Peyer's patch (tissue), 4 donors: ENCODE measurements around the gene ARHGAP26.

Source experiments
- POLR2A ChIP-seq, 2 donors: fragments of 450-650 bp; IDR thresholded peaks; one replicate each; pipeline ENCODE4 v1.5.1; 2017; ENCODE audit warnings: antibody characterized with exemption in 2 of 2, mild to moderate bottlenecking in 2 of 2, moderate library complexity in 2 of 2
- TF ChIP-seq, protein P1 (sequence below), 6 experiments: fragments of 450-650 bp in 4 of 6; fragments of 200-600 bp in 2 of 6; sonication (generic) in 1 of 6; IDR thresholded peaks; one replicate each; pipeline ENCODE4 v1.5.1; 2017 to 2019; ENCODE audit warnings: antibody characterized with exemption in 6 of 6, mild to moderate bottlenecking in 3 of 6, moderate library complexity in 1 of 6

DNA sequence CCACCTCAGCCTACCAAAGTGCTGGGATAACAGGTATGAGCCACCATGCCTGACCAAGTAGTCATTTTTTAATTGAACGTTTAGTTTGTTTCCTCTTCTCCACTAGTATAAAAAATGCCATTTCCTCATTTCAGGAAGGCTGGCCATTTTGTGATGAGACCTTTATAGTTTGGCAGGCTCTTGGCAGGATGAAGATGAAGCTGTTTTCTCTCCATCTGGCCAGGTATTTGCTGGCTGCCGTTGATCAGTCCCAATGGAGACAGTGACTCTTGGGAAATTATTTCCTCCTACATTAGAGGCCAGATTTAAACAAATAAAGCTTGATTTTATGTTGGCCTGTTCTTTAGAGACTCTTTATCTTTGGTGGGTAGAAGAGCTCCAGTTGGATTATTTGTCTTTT lies 199.0 kb downstream of the ARHGAP26 start:
- TF ChIP-seq POLR2A (IDR thresholded peaks at IDR 0.05): no peak
- TF ChIP-seq, protein P1, sequence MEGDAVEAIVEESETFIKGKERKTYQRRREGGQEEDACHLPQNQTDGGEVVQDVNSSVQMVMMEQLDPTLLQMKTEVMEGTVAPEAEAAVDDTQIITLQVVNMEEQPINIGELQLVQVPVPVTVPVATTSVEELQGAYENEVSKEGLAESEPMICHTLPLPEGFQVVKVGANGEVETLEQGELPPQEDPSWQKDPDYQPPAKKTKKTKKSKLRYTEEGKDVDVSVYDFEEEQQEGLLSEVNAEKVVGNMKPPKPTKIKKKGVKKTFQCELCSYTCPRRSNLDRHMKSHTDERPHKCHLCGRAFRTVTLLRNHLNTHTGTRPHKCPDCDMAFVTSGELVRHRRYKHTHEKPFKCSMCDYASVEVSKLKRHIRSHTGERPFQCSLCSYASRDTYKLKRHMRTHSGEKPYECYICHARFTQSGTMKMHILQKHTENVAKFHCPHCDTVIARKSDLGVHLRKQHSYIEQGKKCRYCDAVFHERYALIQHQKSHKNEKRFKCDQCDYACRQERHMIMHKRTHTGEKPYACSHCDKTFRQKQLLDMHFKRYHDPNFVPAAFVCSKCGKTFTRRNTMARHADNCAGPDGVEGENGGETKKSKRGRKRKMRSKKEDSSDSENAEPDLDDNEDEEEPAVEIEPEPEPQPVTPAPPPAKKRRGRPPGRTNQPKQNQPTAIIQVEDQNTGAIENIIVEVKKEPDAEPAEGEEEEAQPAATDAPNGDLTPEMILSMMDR (IDR thresholded peaks at IDR 0.05): no peak
